ENCODE results near the gene ARHGEF37. TPM values are rescaled to one million over a fixed set of nuclear protein-coding genes. Genes with fewer than 3 reads are reported as not detected.

ARHGEF37 gene
- total RNA-seq, 1 donor from 2014 or later: 1.1 TPM

- H3K27me3 Mint-ChIP-seq (ENCODE audit: low read depth): peaks cover 2% of the 10 kb centered on the region
- H3K4me1 Mint-ChIP-seq (ENCODE audit: low read depth): peaks cover 10% of the 10 kb centered on the region
- H3K4me3 Mint-ChIP-seq (ENCODE audit: low read depth): no peak overlapping the region
Observed at GRCh38 chr5:149610589-149611255, 29.4 kb downstream of the ARHGEF37 start.

GRCh38 chr5:149611326-149611725 is 30.0 kb downstream of the ARHGEF37 start:
- Mint-ChIP-seq H3K4me1 (ENCODE audit: low read depth) (peaks cover 8% of the 10 kb centered on the region), H3K4me3 (ENCODE audit: low read depth) (no peak overlapping the region), H3K27me3 (ENCODE audit: low read depth) (peaks cover 2% of the 10 kb centered on the region), H3K27ac (no peak overlapping the region), H3K36me3 (ENCODE audit: low read depth) (peaks cover 4% of the 10 kb centered on the region), H3K9me3 (peaks cover 3% of the 10 kb centered on the region)
- intact Hi-C loops (cut with micrococcal nuclease): no loop called here
- no peak for DNase-seq (ENCODE audit: low spot score)

More at GRCh38 chr5:149610589-149611255, 29.4 kb downstream of the ARHGEF37 start:
- Mint-ChIP-seq H3K9me3 (peaks cover 3% of the 10 kb centered on the region), H3K27ac (no peak overlapping the region), H3K36me3 (ENCODE audit: low read depth) (peaks cover 4% of the 10 kb centered on the region)
- intact Hi-C loops (cut with micrococcal nuclease): no loop called here
- DNase-seq (ENCODE audit: low spot score): no peak

DNA sequence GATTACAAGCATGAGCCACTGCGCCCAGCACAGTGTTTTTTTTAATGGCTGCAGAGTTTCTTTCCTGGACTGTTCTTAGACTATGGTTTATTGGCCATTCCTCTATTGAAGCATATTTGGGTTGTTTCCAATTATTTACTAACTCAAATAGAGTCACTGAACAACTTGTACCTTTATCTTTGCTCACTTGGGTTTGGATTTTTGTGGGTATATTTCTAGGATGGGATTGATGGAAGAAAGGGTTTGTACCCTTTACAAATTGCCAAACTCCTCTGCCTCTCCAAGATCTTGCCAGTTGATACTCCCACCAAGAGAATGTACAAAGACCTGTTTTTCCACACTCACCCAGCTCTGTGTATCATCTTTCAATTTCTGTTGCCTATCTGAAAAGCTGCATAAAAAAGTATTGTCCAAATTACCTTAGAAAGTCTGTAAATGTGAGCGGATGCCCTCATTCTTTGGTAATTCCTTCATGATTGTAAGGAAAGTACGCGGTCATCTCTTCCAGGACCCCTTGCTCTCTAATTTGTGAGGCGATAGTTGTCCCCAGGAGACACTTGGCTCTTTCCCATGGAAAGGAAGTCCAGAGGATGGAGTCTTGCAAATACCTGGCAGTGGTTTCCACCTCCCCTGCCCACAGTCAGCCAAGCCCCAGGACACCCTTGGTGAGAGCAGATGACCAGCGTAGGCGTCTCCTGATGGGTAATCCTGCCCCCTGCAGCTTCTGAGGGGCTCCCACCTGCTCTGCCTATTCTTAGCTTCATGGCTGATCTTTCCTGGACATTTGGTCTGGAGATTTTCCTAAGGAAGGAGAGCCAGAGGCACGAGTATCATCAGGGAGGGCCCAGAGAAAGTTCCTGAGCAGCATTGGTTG is 33.0 kb downstream of the ARHGEF37 start:
- Mint-ChIP-seq H3K27me3 (ENCODE audit: low read depth) (peaks cover 2% of the 10 kb centered on the region), H3K4me3 (ENCODE audit: low read depth) (no peak overlapping the region), H3K27ac (peak overlapping the region; percentile 30), H3K9me3 (no peaks in the 10 kb centered on the region), H3K36me3 (ENCODE audit: low read depth) (peaks cover 2% of the 10 kb centered on the region), H3K4me1 (ENCODE audit: low read depth) (peaks cover 16% of the 10 kb centered on the region)
- DNase-seq (ENCODE audit: low spot score): no peak
- intact Hi-C loops (cut with micrococcal nuclease): no loop called here

DNA sequence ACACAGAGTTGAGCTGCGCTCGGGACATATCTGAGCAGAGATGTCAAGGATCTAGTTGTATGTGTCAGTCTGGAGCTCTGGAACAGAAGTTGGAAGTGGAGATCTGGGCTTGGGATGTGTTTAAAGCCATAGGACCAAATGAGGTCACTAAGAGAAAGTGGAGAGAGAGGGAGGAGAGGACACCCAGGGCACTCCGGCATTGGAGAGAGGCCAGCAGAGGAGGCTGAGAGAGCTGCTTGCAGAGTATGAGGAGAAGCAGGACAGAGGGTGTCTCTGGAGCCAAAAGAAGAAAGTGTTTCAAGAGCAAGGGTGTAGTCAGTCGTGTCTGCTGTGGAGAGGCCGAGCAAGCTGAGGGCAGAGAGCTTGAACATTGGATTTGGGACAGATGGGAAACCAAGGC is 34.7 kb downstream of the ARHGEF37 start:
- H3K27me3 Mint-ChIP-seq (ENCODE audit: low read depth): peaks cover 2% of the 10 kb centered on the region
- H3K4me1 Mint-ChIP-seq (ENCODE audit: low read depth): peaks cover 16% of the 10 kb centered on the region
- no peak overlapping the region for H3K27ac Mint-ChIP-seq
- DNase-seq (ENCODE audit: low spot score): no peak
- H3K4me3 Mint-ChIP-seq (ENCODE audit: low read depth): no peak overlapping the region
- intact Hi-C loops (cut with micrococcal nuclease): loop anchor here (5.0 kb wide), 2 partner anchors 54 to 174 kb away; no protein-coding TSS in a partner anchor
- no peaks in the 10 kb centered on the region for H3K36me3 Mint-ChIP-seq (ENCODE audit: low read depth)
- no peaks in the 10 kb centered on the region for H3K9me3 Mint-ChIP-seq

DNA sequence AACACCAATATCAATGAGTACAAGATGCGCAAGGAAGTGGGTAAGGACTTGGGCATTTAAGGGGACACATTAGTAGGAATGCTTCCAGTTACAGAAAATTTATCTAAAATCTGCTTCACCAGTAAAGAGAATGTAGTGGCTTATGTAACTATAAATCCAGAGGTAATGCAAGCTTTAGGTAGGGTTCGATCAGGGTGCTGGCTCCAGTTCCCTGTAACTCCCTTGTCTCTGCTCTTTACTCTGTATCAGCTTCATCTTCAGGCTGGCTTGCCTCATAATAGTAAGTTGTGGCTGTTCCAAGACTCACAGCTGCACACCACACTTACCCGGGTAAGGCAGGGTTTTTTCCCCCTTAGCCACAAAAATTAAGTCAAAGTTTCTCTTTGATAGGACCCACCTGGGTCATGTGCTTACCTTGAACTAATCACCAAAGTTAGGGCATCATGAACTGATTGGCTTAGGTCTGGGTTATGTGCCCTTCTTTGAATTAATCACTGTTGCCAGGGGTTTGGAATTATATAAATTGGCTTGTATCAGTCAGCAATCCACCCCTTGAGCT is 35.5 kb downstream of the ARHGEF37 start:
- Mint-ChIP-seq H3K9me3 (no peaks in the 10 kb centered on the region), H3K27ac (no peak overlapping the region), H3K27me3 (ENCODE audit: low read depth) (peaks cover 2% of the 10 kb centered on the region), H3K36me3 (ENCODE audit: low read depth) (no peaks in the 10 kb centered on the region), H3K4me1 (ENCODE audit: low read depth) (peaks cover 16% of the 10 kb centered on the region), H3K4me3 (ENCODE audit: low read depth) (no peak overlapping the region)
- DNase-seq (ENCODE audit: low spot score): no peak
- intact Hi-C loops (cut with micrococcal nuclease): loop anchor here (1.0 to 5.0 kb wide), 3 partner anchors 41 to 175 kb away; no protein-coding TSS in a partner anchor

DNA sequence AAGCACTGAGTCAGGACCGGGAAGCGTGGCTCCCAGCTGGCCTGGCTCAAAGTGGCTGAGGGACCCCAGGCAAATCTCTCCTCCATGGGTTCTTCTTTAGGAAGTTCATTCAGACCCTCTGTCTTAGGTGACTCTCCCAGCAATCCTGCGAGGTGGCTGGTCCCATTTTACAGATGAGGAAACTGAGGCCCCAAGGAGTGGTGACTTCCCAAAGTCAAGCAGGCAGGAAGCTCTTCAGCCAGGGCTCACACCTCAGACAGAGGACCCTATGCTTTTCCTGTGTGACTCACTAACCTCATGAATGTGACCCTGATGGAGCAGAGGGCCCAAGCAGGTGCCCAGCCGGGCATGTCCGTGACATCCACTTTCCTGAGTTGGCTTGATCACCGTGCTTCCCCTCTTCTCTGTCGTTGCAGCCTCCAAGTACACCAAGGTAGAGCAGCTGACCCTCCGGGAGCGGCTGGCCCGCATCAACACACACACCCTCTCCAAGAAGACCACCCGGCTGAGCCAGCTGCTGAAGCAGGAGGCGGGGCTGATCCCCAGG is 36.5 kb downstream of the ARHGEF37 start:
- Mint-ChIP-seq H3K36me3 (ENCODE audit: low read depth) (no peaks in the 10 kb centered on the region), H3K4me3 (ENCODE audit: low read depth) (no peak overlapping the region), H3K9me3 (no peaks in the 10 kb centered on the region), H3K27ac (no peak overlapping the region), H3K27me3 (ENCODE audit: low read depth) (peaks cover 2% of the 10 kb centered on the region), H3K4me1 (ENCODE audit: low read depth) (peaks cover 16% of the 10 kb centered on the region)
- DNase-seq (ENCODE audit: low spot score): no peak
- intact Hi-C loops (cut with micrococcal nuclease): loop anchor here (1.0 to 5.0 kb wide), 3 partner anchors 42 to 176 kb away; no protein-coding TSS in a partner anchor

DNA sequence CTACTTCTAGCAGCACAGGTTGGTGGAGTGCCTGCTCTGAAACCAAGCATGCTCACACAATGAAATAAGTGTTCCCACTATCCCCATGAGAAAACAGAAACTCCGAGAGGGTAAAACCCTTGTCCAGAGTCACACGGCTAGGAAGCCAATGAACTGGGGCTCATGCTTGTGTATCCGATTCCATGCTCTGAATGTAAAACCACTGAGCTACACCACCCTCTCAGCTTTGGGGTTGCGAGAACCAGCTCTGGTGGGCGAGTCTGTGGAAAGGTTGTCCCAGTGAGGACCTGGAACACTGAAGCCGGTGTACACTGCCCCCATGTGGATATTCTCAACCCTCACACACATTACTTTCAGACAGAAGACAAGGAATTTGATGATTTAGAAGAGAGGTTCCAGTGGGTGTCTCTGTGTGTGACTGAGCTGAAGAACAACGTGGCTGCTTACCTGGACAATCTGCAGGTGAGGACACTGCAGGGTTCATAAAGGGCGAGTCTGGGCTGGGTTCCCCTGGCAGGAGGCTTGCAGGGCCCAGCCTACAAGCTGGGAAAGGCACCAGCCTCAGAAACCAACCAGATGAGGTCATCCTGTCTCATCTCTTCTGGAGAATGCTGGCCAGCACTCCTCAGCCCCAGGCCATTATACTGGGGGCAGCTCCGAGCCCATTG is 37.4 kb downstream of the ARHGEF37 start:
- Mint-ChIP-seq H3K4me1 (ENCODE audit: low read depth) (peaks cover 17% of the 10 kb centered on the region), H3K36me3 (ENCODE audit: low read depth) (no peaks in the 10 kb centered on the region), H3K27me3 (ENCODE audit: low read depth) (peaks cover 2% of the 10 kb centered on the region), H3K27ac (no peak overlapping the region), H3K9me3 (no peaks in the 10 kb centered on the region), H3K4me3 (ENCODE audit: low read depth) (no peak overlapping the region)
- no peak for DNase-seq (ENCODE audit: low spot score)
- intact Hi-C loops (cut with micrococcal nuclease): loop anchor here (5.0 kb wide), 2 partner anchors 56 to 176 kb away; no protein-coding TSS in a partner anchor

GRCh38 chr5:149621415-149622098 is 40.3 kb downstream of the ARHGEF37 start:
- Mint-ChIP-seq H3K4me1 (ENCODE audit: low read depth) (peaks cover 11% of the 10 kb centered on the region), H3K27me3 (ENCODE audit: low read depth) (no peaks in the 10 kb centered on the region), H3K27ac (no peak overlapping the region), H3K9me3 (no peaks in the 10 kb centered on the region), H3K4me3 (ENCODE audit: low read depth) (no peak overlapping the region), H3K36me3 (ENCODE audit: low read depth) (no peaks in the 10 kb centered on the region)
- intact Hi-C loops (cut with micrococcal nuclease): no loop called here
- DNase-seq (ENCODE audit: low spot score): no peak

DNA sequence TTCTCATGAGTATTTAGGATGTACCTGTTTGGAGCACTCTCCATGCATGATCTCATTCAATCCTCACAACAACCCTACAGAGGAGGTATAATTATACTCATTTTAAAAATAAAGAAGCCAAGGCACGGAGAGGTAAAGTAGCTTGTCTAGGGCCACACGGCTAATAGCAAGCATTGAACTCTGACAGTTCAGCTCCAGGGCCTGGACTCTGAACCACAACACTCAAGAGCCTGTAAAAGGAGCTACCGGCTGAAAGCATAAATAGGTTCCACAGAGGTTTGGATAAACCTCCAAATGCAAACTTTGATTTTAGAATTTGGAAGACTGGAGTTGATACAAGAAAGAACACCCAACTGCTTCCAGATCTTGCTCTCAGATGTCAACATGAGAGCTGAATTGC is 41.2 kb downstream of the ARHGEF37 start:
- Mint-ChIP-seq H3K27me3 (ENCODE audit: low read depth) (no peaks in the 10 kb centered on the region), H3K36me3 (ENCODE audit: low read depth) (no peaks in the 10 kb centered on the region), H3K27ac (no peak overlapping the region), H3K4me1 (ENCODE audit: low read depth) (peaks cover 4% of the 10 kb centered on the region), H3K4me3 (ENCODE audit: low read depth) (no peak overlapping the region), H3K9me3 (no peaks in the 10 kb centered on the region)
- intact Hi-C loops (cut with micrococcal nuclease): no loop called here
- no peak for DNase-seq (ENCODE audit: low spot score)

DNA sequence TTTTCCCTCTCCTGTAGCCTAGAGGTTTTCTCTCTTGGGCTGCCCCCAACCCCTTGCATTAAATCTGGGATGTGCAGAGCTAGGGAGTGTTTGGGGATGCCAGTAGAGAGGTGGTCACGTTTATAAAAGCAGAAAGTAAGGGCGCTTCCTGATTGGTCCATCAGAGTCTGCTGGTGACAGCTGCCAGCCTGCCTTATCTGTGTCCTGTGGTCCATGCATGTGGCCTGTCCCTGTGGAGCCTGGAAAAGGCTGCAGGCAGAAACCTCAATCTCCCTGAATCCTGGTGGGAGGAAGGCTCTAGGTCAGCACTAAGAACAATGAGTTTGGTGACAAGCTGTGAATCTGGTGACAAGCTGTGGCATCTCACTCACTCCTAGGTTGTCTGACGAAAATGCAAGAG is 42.2 kb downstream of the ARHGEF37 start:
- Mint-ChIP-seq H3K4me1 (ENCODE audit: low read depth) (peaks cover 4% of the 10 kb centered on the region), H3K36me3 (ENCODE audit: low read depth) (no peaks in the 10 kb centered on the region), H3K27me3 (ENCODE audit: low read depth) (no peaks in the 10 kb centered on the region), H3K4me3 (ENCODE audit: low read depth) (no peak overlapping the region), H3K9me3 (no peaks in the 10 kb centered on the region), H3K27ac (no peak overlapping the region)
- intact Hi-C loops (cut with micrococcal nuclease): no loop called here
- no peak for DNase-seq (ENCODE audit: low spot score)

GRCh38 chr5:149627070-149627469 is 45.8 kb downstream of the ARHGEF37 start:
- H3K36me3 Mint-ChIP-seq (ENCODE audit: low read depth): no peaks in the 10 kb centered on the region
- no peaks in the 10 kb centered on the region for H3K9me3 Mint-ChIP-seq
- H3K4me1 Mint-ChIP-seq (ENCODE audit: low read depth): peaks cover 3% of the 10 kb centered on the region
- no peak for DNase-seq (ENCODE audit: low spot score)
- no peaks in the 10 kb centered on the region for H3K27me3 Mint-ChIP-seq (ENCODE audit: low read depth)
- intact Hi-C loops (cut with micrococcal nuclease): no loop called here
- H3K4me3 Mint-ChIP-seq (ENCODE audit: low read depth): no peak overlapping the region
- H3K27ac Mint-ChIP-seq: no peak overlapping the region

DNA sequence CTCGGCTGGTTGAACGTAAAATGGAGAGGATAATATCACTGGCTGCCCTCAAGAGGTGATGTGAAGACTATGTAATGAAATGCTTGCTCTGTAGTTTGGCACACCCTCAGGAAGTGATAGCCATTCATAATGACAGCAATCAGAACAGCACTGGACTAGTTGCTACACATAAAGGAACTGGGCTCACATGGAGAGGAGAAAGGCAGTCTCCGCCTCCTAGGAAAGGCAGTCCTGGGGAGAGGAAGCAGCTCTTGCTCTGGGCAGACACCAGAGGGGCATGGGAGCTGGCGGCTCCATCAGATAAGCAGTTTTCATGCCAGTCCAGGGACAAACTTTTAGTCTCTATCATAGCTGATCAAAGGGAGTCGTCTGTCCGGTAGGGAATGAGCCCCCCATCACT is 46.9 kb downstream of the ARHGEF37 start:
- Mint-ChIP-seq H3K4me3 (ENCODE audit: low read depth) (no peak overlapping the region), H3K4me1 (ENCODE audit: low read depth) (peaks cover 12% of the 10 kb centered on the region), H3K9me3 (no peaks in the 10 kb centered on the region), H3K27me3 (ENCODE audit: low read depth) (no peaks in the 10 kb centered on the region), H3K27ac (no peak overlapping the region), H3K36me3 (ENCODE audit: low read depth) (no peaks in the 10 kb centered on the region)
- intact Hi-C loops (cut with micrococcal nuclease): no loop called here
- DNase-seq (ENCODE audit: low spot score): no peak
